ENCODE data around the gene ZNF346.

ZNF346 gene

GRCh38 chr5:177124486-177124991 lies 102.0 kb downstream of the ZNF346 start:
- no peak overlapping the region for H3K9ac ChIP-seq (ENCODE audit: low read length in 5 of 5)

GRCh38 chr5:177126771-177127170 lies 104.3 kb downstream of the ZNF346 start:
- no peaks in the 10 kb centered on the region for H3K9me3 ChIP-seq (ENCODE audit: control insufficient read depth in 5 of 5, low read length in 5 of 5)
- H3K27me3 ChIP-seq (ENCODE audit: control insufficient read depth in 5 of 5, insufficient read depth in 4 of 5, low read length in 5 of 5) = no peaks in the 10 kb centered on the region
- H3K27ac ChIP-seq (ENCODE audit: low read depth, low read length) = no peak overlapping the region
- H3K9ac ChIP-seq (ENCODE audit: low read length in 5 of 5) = no peak overlapping the region
- no peak overlapping the region for H3K4me3 ChIP-seq (ENCODE audit: low read depth in 1 of 5, low read length in 5 of 5)
- H3K36me3 ChIP-seq (ENCODE audit: control insufficient read depth in 5 of 5, insufficient read depth in 5 of 5, low read length in 5 of 5) = no peaks in the 10 kb centered on the region
- H3K4me1 ChIP-seq (ENCODE audit: control insufficient read depth in 5 of 5, insufficient read depth in 5 of 5, low read length in 5 of 5) = peaks cover 0 to 18% (median 2%) of the 10 kb centered on the region in 5 donors

More at GRCh38 chr5:177124486-177124991, 102.0 kb downstream of the ZNF346 start:
- no peak overlapping the region for H3K27ac ChIP-seq (ENCODE audit: low read depth, low read length)
- H3K4me3 ChIP-seq (ENCODE audit: low read depth in 1 of 5, low read length in 5 of 5) = no peak overlapping the region
- no peaks in the 10 kb centered on the region for H3K9me3 ChIP-seq (ENCODE audit: control insufficient read depth in 5 of 5, low read length in 5 of 5)
- peaks cover 0 to 16% (median 0%) of the 10 kb centered on the region in 5 donors for H3K4me1 ChIP-seq (ENCODE audit: control insufficient read depth in 5 of 5, insufficient read depth in 5 of 5, low read length in 5 of 5)
- no peaks in the 10 kb centered on the region for H3K36me3 ChIP-seq (ENCODE audit: control insufficient read depth in 5 of 5, insufficient read depth in 5 of 5, low read length in 5 of 5)
- H3K27me3 ChIP-seq (ENCODE audit: control insufficient read depth in 5 of 5, insufficient read depth in 4 of 5, low read length in 5 of 5) = no peaks in the 10 kb centered on the region

- Histone ChIP-seq H3K27ac (ENCODE audit: low read depth, low read length) (peak overlapping the region; percentile 14), H3K4me1 (ENCODE audit: control insufficient read depth in 5 of 5, insufficient read depth in 5 of 5, low read length in 5 of 5) (peaks cover 0 to 31% (median 8%) of the 10 kb centered on the region in 5 donors), H3K27me3 (ENCODE audit: control insufficient read depth in 5 of 5, insufficient read depth in 4 of 5, low read length in 5 of 5) (no peaks in the 10 kb centered on the region), H3K9me3 (ENCODE audit: control insufficient read depth in 5 of 5, low read length in 5 of 5) (no peaks in the 10 kb centered on the region), H3K9ac (ENCODE audit: low read length in 5 of 5) (no peak overlapping the region), H3K4me3 (ENCODE audit: low read depth in 1 of 5, low read length in 5 of 5) (no peak overlapping the region), H3K36me3 (ENCODE audit: control insufficient read depth in 5 of 5, insufficient read depth in 5 of 5, low read length in 5 of 5) (no peaks in the 10 kb centered on the region)
These were observed 106.1 kb downstream of the ZNF346 start for GRCh38 chr5:177128551-177128981.

- H3K27ac ChIP-seq (ENCODE audit: low read depth, low read length) = no peak overlapping the region
- no peak overlapping the region for H3K9ac ChIP-seq (ENCODE audit: low read length in 5 of 5)
- peaks cover 7 to 45% (median 20%) of the 10 kb centered on the region in 5 donors for H3K4me1 ChIP-seq (ENCODE audit: control insufficient read depth in 5 of 5, insufficient read depth in 5 of 5, low read length in 5 of 5)
- H3K4me3 ChIP-seq (ENCODE audit: low read depth in 1 of 5, low read length in 5 of 5) = no peak overlapping the region
- H3K9me3 ChIP-seq (ENCODE audit: control insufficient read depth in 5 of 5, low read length in 5 of 5) = no peaks in the 10 kb centered on the region
- no peaks in the 10 kb centered on the region for H3K27me3 ChIP-seq (ENCODE audit: control insufficient read depth in 5 of 5, insufficient read depth in 4 of 5, low read length in 5 of 5)
- H3K36me3 ChIP-seq (ENCODE audit: control insufficient read depth in 5 of 5, insufficient read depth in 5 of 5, low read length in 5 of 5) = peaks cover 2 to 5% (median 3%) of the 10 kb centered on the region in 5 donors
These were observed 107.9 kb downstream of the ZNF346 start for GRCh38 chr5:177130211-177131018.
